GM19467 (cell line): ENCODE results near the gene BNIP5.

Source experiments
- ATAC-seq: cut with Tn5 transposase; IDR thresholded peaks from one replicate; pipeline ENCODE4 v1.9.1; 2021; ENCODE audit warnings: mild to moderate bottlenecking, moderate library complexity; ENCODE audit not compliant: unreplicated experiment

Gene BNIP5

DNA sequence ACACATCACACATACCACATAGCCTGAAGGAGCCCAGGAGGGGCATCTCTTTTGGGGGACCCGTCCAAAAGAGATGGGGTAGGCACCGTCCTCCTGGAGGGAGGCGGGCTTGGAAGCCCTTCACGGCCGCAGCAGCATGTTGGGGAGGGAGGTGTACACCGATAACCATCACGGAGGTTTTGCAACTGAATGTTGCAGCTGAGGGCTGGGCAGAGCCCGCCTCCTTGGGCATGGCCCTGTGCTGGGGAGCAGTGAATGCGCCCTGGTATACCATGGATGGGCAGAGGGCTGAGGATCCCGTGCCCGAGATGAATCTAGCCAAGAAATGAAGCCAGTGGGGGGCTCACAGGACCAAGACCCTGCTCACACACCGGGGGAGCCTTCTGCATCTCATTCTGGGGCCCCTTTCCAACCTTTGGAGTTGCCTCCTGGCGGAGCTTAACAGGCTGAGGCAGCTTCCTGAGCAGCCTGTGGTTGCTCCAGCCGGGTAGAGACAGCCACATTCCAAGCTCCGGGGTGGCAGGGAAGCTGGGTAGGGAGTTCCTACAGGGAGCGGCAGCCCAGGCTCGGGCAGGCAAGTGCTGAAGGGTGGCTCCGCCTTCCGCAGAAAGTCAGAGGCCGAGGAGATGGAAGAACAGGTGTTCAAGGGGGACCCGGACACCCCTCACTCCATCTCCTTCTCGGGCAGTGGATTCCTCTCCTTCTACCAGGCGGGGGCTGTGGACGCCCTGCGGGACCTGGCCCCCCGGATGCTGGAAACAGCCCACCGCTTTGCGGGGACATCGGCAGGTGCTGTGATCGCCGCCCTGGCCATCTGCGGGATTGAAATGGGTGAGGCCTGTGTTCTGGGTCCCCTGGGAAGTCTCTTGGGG lies 66.6 kb downstream of the BNIP5 start, which contains the start of gene PNPLA1:
PNPLA1 (plus strand) TSS at position 227 of the 872 bp plus-strand sequence; CDS start at position 627, 400 bp downstream.
- no peak for ATAC-seq

DNA sequence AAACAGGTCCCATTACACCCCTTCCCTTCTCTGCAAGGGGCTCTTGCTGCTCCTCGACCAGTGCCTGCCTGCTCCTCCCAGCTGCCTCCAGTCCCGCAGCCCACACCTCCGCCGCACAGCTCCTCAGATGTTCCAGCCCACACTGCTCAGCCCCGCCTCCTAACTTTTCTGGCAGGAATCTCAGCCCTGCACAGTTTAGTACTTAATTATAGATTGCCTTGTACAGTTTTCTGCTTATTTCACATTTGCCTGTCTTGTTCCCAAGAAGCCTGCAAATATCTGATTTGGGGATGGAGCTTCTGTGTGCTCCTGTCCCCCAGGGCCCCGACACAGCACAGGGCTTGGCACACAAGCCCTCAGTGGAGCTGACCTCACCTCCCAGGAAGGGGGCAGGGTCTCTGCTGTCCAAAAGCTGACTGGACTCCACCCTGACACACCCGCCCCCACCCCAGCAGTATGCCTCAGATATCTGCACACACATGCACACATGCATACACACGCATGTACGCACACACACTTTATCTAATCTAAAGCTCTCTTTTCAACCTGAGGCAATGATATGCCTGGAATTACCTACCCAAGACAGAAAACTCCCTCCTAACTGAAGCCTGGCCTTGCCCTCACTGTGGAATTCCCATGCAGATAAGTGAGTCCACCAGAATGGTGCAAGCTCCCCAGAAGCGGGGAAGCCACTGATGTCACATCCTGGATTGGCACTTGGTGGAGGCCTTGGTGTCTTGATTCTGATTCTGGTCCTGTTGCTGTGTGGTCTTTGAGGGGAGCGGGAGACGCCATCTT lies 68.0 kb downstream of the BNIP5 start:
- no peak for ATAC-seq

DNA sequence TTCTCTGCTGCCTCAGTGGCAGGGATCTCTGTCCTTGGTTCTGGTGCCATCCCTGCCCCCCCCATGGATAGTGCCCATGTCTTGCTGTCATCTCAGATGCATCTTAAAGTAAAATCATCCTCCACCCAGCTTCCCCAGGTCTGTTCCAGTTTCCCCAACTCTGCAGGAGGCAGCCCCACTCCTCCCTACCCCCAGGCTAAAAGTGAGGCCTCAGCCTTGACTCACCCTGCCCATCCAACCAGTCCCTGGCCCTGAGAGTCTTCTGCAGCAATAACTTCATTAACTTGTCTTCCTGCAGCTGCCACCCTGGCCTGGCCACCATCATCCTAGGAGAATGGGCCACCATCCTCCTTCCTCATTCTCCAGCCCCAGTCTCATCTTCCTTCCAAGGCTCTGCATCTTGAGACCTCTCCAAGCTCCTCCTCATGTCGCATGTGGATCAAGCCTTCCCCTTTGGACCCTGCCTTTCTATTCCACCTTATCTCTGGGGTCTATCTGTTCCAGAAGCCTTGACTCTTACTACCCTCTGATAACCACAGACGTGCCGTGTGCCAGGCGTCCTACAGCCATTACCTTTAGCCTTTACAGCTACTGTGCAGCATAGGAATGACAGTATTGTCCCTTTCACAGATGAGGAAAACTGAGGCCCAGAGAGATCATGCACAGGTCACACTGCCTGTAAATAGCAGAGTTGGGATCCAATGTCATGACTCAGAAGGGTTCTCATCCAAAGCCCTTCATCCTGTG lies 68.8 kb downstream of the BNIP5 start:
- ATAC-seq, result no peak

DNA sequence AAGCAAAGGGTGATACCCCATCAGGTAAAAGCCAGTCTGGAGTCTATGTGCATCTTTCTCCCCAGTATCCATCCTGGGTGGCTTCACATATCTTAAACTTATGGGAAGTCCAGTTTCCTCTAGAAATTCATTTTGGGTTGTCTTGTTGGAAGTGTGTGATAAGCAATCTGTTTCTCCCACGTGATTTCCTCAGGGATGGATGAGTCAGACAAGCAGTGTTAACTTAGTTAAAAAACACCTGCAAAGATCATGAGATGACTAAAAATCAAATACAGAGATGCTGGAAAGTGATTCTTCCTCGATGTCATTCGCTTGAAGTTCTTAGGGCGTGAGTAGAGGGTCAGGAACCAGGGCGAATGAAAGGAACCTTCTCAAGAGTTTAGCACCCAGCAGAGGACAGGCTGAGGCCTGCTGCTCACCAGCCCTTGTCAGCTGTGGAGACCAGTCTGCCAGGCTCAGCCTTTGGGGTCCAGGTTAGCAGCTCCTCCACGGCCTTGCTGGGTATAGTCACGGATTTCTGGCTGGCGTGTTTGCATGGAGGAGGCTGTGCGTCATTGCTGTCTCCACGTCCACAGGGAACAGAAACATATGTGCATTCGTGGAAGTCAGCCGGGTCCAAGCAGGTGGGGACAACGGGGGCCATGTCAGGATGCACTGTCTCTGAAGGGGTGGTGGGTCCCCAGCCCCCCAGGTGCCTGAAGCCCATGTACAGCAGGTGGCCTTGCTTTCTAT lies 69.6 kb downstream of the BNIP5 start:
- no peak for ATAC-seq
